HFFc6 (cell line): Measurements from ENCODE around the gene DYTN. TPM values are rescaled to one million over a fixed set of nuclear protein-coding genes. Genes with fewer than 3 reads are reported as not detected.

Source experiments
- DNase-seq: peaks from one replicate; pipeline ENCODE4 v3.0.0-alpha.2; 2018
- H3K27ac Mint-ChIP-seq: 2 replicates; pipeline ENCODE4 v1.8.0; 2020; ENCODE audit warnings: mild to moderate bottlenecking, mixed read lengths
- H3K27me3 Mint-ChIP-seq: 2 replicates; pipeline ENCODE4 v1.8.0; 2021; ENCODE audit warnings: mild to moderate bottlenecking, moderate library complexity, mixed read lengths; ENCODE audit not compliant: insufficient read depth
- H3K36me3 Mint-ChIP-seq: 2 replicates; pipeline ENCODE4 v1.8.0; 2021; ENCODE audit warnings: low read depth, mixed read lengths
- H3K4me1 Mint-ChIP-seq: 2 replicates; pipeline ENCODE4 v1.8.0; 2020; ENCODE audit warnings: low read depth, mixed read lengths
- H3K4me3 Mint-ChIP-seq: 2 replicates; pipeline ENCODE4 v1.8.0; 2020; ENCODE audit warnings: mild to moderate bottlenecking, moderate library complexity, mixed read lengths
- H3K9me3 Mint-ChIP-seq: 2 replicates; pipeline ENCODE4 v1.8.0; 2020; ENCODE audit warnings: mild to moderate bottlenecking, mixed read lengths
- total RNA-seq, 6 experiments: library from RNA; stranded (reverse); fragmentation: NEBNext Ultra II Directional; extraction: Animal tissue kit (Norgen Biotek cat#: 25700); gene quantifications; 2 replicates in 1 of 6; 3 replicates in 5 of 6; pipeline ENCODE4 v1.2.3, GENCODE V29; 2021
- TF ChIP-seq, protein P1 (sequence below): fragments of 200-600 bp; sonication (generic); IDR thresholded peaks from 2 replicates; pipeline ENCODE4 v1.5.0; 2021; ENCODE audit warnings: antibody characterized with exemption, mild to moderate bottlenecking

DYTN gene
- total RNA-seq, 6 experiments from 2014 or later, result not detected

DNA sequence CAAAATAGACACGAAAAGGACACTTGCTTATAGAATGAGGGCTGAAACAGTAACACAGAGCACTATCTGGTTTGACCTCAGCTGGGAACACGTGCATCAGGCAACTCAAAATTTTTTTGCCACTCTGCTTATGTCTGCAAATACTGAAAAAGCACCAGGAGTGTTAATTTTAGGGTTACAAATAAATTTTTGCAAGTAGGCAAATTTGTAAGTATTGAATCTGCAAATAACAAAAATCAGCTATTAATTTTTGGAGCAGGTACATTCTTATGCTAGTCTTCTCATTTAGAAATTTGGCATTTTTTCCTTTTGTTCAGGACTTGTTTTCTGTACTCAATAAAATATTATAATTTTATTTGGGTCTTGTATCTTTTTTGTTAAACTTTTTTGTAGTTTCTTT lies 29.7 kb downstream of the DYTN start:
- DNase-seq, result no peak
- Mint-ChIP-seq H3K27me3 (peaks cover 7% of the 10 kb centered on the region; the same call in 1 of the 2 replicates), H3K4me3 (no peak overlapping the region), H3K27ac (no peak overlapping the region), H3K9me3 (no peaks in the 10 kb centered on the region), H3K36me3 (no peaks in the 10 kb centered on the region), H3K4me1 (no peaks in the 10 kb centered on the region)
- TF ChIP-seq, protein P1, sequence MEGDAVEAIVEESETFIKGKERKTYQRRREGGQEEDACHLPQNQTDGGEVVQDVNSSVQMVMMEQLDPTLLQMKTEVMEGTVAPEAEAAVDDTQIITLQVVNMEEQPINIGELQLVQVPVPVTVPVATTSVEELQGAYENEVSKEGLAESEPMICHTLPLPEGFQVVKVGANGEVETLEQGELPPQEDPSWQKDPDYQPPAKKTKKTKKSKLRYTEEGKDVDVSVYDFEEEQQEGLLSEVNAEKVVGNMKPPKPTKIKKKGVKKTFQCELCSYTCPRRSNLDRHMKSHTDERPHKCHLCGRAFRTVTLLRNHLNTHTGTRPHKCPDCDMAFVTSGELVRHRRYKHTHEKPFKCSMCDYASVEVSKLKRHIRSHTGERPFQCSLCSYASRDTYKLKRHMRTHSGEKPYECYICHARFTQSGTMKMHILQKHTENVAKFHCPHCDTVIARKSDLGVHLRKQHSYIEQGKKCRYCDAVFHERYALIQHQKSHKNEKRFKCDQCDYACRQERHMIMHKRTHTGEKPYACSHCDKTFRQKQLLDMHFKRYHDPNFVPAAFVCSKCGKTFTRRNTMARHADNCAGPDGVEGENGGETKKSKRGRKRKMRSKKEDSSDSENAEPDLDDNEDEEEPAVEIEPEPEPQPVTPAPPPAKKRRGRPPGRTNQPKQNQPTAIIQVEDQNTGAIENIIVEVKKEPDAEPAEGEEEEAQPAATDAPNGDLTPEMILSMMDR, result no peak

DNA sequence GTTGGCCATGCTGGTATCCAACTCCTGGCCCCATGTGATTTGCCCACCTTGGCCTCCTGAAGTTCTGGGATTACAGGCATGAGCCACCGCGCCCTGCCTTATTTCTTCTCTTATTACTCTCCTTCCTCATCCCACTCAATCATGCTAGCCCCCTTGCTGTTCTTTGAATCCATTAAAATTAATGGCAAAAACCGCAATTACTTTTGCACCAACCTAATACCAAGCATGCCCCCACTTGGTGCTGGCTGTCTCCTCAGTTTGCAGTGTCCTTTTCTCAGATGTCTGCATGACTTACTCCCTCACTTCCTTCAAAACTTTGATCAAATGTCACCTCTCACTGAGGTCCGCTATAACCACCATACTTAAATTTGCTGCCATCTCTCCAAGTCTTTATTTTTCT lies 34.6 kb downstream of the DYTN start:
- Mint-ChIP-seq H3K9me3 (no peaks in the 10 kb centered on the region), H3K27me3 (peaks cover 1% of the 10 kb centered on the region; the same call in 1 of the 2 replicates), H3K4me1 (no peaks in the 10 kb centered on the region), H3K36me3 (no peaks in the 10 kb centered on the region), H3K27ac (no peak overlapping the region), H3K4me3 (no peak overlapping the region)
- TF ChIP-seq, protein P1, result no peak
- no peak for DNase-seq

DNA sequence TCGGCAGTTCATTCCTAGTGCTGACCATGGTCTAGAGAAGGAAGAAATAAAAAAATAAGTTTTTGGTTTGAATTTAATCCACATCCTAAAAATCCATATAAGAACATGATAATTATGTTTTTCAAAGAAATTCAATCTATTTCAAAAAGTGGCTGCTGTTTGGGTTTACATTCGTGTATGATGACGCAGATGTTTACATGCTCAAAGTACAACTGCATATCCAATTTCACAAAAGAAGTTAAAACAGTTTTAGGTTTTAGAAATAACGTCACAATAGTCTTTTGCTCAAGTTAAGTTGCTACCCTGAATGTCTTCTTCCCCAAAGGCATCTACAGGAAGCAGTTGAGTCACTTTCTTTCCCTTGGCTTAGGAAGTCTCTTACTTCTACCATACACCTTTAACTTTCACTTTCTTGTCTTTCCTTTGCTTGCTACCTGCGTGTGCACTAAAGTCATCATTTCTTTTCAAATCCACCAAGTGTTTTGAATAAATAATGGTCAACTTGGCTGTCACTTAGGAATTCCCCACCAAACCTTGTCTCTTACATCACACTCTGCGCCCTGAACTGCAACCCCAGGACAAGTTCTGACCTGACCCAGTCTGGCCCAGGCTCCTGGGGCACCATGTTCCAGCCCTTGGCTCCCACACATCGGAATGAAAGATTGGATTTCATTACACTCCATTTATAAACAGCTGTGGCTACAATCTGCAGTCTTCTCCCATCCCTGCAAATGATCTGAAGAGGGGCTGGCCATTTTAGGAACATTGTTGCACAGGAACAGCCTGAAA lies 47.5 kb downstream of the DYTN start:
- peaks cover 1% of the 10 kb centered on the region for H3K9me3 Mint-ChIP-seq
- H3K4me3 Mint-ChIP-seq, result no peak overlapping the region
- H3K36me3 Mint-ChIP-seq, result no peaks in the 10 kb centered on the region
- H3K4me1 Mint-ChIP-seq, result no peaks in the 10 kb centered on the region
- H3K27ac Mint-ChIP-seq, result no peak overlapping the region
- TF ChIP-seq, protein P1, result no peak
- no peak for DNase-seq
- H3K27me3 Mint-ChIP-seq, result peaks cover 2% of the 10 kb centered on the region; the same call in 1 of the 2 replicates

DNA sequence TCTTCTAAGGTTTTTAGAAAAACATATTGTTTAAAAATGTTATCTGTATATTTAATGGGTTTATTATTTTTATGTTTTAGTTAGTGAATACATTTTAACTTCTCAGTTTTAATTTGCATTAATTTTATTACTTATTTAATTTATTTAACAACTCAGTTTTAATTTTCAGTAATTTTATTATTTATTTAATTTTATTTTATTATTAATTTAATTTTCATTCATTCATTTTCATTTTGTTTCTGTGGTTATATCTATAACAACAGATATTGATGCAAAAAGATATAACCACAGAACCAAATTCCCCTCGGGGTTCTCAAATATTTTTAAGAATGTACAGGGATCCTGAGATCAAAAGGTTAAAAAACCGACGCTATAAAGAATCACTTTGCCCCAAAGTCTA lies 52.9 kb downstream of the DYTN start:
- Mint-ChIP-seq H3K4me3 (no peak overlapping the region), H3K4me1 (no peaks in the 10 kb centered on the region), H3K9me3 (peaks cover 5% of the 10 kb centered on the region), H3K36me3 (no peaks in the 10 kb centered on the region), H3K27me3 (peaks cover 2% of the 10 kb centered on the region; the same call in 1 of the 2 replicates), H3K27ac (no peak overlapping the region)
- TF ChIP-seq, protein P1, result no peak
- no peak for DNase-seq

DNA sequence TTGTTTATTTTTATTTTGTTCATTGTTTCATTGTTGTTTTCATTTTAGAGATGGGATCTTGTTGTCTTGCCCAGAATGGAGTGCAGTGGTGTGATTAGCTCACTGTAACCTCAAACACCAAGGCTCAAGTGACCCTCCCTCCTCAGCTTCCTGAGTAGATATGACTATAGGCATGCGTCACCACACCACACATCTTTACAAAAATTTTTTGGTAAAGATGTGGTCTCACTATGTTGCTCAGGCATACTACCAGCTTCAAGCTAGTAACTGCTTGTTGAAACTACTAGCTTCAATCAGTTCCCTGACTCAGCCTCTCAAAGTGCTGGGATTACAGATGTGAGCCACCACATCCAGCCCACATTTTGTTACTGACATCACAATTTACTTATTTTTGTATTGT lies 61.1 kb downstream of the DYTN start:
- H3K9me3 Mint-ChIP-seq, result peaks cover 16% of the 10 kb centered on the region
- H3K27me3 Mint-ChIP-seq, result no peaks in the 10 kb centered on the region; the same call in 1 of the 2 replicates
- no peaks in the 10 kb centered on the region for H3K4me1 Mint-ChIP-seq
- no peak overlapping the region for H3K27ac Mint-ChIP-seq
- TF ChIP-seq, protein P1, result no peak
- no peak overlapping the region for H3K4me3 Mint-ChIP-seq
- DNase-seq, result no peak
- no peaks in the 10 kb centered on the region for H3K36me3 Mint-ChIP-seq
